COLO668 (cell line): Measurements from ENCODE around the gene ZNF408.
A peak's percentile ranks its signal among the peaks of the same experiment; 100 is the strongest.

Source experiments
- DNase-seq: peaks from one replicate; lab custom pipeline; 2025; ENCODE audit not compliant: unreplicated experiment; lab: John Stamatoyannopoulos, UW

The ZNF408 gene

DNA sequence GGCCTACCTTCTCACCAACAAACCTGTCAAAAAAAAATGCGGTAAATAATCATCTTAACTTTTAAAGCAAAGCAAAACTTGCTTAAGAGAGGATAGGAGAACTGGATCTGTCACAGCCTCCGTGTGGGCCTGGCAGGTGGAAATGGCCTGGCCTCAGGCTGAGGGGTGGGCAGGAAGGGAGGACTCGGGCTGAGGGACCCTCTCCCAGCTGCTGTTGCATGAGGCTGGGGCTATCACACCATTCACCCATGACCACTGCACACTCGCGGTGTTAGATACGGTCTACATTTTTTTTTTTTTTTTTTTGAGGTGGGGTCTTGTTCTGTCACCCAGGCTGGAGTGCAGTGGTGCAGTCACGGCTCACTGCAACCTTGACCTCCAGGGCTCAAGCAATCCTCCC, 24.9 kb upstream of the ZNF408 start:
- no peak for DNase-seq

DNA sequence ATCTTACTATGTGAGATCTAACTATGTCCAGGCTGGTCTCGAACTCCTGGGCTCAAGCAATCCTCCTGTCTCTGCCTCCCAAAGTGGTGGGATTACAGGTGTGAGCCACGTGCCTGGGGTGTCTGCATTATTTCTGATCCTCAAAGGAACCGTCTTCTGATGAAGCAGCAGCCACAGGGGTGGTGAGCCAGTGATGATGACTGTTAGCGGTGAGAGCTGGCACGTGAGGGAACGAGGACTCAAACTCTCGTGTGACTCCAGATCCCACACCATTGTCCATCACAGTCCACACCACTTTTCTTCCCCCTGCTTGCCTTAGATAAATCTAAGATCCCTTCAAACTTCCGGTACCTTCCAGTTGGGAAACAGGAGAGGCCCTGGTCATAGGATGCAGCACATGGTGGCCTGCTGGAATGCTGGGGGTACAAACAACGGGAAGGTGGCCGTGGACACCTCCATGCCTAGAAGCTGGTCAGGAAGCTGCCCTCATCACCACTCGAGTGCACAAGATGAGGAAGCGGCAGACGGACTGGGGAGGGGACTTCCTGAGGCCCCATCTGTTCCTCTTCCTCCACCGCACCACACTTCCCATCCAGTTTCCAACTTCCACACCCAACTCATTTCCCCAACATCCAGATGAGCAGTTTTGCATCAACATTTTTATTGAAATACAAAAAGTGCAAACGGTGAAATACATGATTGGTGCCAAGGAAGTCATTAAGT, 24.2 kb upstream of the ZNF408 start:
- DNase-seq: no peak

DNA sequence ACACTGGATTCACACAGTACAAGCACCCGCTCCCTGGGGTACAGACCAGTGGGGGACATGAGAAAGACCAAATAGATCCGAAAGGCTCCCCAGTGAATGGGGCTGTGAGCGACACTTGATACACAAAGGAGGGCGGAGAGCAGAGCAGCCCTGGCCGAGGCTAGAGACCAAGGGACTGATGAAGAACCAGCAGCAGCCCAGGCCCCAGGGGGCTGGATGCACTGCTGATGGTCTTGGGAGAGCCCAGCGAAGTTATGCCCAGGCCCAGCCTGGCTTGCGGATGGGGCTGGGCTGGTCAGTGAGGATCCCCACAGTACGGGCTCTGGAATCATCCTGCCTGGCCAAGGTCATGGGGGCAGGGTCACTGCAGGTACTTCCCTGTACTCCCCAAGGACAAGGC, 23.7 kb upstream of the ZNF408 start:
- DNase-seq: no peak

DNA sequence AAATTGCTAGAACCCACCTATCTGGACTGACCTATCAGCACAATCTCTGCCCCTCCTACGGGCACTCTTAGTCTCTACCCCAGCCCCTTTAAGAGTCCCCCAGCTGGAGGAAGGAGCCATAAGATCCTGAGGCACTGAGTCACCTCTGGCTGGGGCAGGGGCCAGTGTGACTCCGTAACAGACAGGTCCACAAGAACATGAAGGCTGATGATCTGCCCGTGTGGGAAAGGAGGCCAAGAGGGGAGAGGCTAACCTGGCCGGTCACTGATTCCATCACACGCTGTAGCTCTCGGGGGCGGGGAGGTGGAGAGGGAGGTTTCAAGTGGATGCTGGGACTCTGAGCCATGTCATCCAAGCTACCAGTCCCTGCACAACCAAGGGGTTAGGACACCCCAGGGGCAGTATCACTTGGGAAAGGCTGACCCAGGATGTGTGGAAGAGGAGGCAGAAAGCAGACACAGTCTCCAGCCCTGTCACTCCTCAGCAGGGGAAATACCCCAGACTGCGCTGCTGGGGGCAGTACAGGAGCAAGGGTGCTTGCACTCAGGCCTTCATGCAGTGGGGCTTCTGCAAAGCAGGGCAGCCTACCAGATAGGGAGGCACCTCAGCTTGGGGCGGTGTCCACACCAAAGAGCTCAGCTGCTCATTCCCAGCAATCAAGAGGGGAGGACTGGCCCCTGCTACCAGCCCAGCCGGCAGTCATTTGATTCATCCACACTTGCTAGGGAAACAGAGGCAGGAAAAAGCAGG, 22.7 kb upstream of the ZNF408 start:
- no peak for DNase-seq

DNA sequence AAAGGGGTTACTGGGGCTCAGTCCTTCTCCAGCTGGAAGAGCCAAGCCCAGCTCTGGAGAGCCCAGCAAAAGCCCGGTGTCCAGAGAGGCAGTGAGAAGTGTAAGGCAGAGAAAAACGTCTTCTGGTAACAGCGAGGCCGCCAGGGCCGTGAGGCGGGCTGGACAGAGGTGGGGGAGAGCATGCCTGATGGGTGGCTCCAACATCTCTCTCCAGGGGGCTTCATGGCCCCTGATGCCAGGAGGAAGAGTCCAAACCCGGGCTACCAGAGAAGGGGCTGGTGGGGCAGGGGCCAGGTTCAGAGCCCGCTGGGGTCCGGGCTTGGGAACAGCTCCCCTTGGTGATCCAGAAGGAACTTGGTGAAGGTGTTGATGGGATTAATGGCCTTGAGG, 22.1 kb upstream of the ZNF408 start:
- DNase-seq: no peak

DNA sequence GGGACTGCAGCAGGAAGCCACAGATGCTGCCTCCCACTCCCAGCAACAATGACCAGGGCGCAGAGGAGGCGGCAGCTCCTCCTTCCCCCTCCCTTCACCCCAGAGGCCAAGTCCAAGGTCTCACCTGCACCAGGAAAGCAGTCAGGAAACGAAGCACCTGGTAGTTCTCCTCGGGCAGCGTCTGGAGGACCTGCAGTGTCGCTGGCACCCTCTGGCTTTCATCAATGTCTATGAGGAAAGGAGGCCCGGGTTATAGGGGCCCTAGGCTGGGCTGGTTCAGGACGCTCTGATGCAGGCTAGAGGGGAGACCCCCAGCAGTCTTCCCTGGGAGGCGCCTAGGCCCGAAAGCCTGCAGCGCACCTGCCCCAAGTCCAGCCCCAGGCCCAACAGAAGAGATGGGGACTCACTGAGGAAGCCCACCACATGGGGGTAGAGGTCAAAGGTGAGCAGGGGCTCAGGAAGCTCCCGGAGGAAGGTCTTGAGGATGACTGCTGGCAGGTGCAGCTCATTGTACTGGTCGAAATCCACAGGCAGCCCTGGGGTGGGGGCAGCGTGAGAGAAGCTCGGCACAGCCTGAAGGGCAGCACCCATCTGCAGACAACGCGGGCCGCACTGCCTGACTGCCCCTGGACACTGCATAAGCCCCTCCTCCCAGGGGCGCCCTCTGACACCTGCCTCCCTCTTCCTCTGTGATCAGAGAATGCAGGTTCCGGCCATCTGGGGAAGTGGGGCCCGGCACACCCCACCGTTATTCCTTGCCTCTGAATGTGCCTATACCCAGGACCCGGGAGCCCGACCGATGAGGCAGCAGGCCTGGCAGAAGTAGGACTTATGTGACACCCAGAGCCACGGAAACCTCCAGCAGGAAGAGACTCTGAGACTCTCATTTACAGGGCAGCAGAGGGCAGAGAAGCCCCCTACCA, 21.3 kb upstream of the ZNF408 start:
- no peak for DNase-seq

DNA sequence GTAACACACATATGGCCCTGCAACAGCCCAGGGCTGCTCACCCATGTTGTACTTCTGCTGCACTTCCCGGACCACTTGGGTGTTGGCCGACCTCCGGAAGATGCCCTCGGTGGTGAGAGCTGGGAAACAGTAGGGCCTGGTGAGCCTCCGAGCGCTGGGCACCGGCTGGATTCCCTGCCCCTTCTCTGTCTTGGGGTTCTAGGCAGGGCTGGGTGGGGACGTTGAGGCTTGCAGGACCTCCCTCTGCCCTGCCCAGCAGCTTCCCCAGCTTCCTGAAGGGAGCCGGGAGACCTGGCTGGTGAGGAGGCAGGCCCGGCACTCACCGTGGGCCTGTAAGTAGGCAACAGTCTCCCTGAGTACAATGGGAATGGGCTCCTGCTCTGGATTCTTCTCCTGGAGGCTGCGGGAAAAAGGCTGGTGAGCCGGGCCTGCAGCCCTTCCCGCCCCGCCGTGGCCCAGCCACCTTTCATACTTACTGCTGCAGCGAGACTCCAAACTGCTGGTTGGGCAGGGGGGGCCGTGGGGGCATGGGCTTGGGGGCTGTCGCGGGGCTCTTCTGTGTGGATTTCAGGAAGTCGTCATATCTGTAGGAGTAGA, 20.6 kb upstream of the ZNF408 start:
- no peak for DNase-seq

DNA sequence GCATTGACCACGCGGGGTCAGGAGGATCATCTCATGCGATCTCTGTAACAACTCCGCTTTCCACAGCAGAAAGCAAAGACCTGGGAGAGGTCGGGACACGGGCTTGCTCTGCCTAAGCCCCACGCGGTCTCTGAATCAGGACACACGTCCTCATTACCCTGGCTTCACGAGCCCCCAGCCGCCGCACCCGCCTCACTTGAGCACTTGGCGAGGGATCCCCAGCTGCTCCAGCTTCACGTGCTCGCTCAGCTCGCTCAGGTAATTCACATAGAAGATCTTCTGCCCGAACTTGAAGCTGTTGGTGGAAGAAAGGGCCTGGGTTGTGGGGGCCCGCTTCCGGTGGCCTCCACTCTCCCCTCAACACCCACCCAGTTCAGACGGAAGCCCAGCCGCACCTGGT, 20.0 kb upstream of the ZNF408 start:
- no peak for DNase-seq

DNA sequence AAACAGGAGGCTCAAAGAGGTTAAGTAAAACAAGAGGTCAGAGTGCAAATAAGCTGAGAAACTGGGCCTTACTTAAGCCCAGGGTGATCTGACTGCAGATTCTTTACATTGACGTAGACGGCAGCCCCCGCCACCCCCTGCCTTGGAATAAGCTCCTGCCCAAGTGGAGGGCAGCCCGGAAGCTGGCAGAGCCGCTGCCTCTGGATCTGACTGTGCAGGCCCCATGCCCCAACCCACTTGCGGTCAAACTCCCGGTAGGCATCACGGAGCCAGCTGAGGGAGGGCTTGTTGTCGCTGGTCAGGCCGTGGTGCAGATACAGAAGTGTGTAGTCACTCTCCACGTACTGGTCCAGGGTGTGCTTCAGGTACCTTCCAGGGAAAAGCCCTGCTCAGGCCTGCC, 19.0 kb upstream of the ZNF408 start:
- DNase-seq: no peak

DNA sequence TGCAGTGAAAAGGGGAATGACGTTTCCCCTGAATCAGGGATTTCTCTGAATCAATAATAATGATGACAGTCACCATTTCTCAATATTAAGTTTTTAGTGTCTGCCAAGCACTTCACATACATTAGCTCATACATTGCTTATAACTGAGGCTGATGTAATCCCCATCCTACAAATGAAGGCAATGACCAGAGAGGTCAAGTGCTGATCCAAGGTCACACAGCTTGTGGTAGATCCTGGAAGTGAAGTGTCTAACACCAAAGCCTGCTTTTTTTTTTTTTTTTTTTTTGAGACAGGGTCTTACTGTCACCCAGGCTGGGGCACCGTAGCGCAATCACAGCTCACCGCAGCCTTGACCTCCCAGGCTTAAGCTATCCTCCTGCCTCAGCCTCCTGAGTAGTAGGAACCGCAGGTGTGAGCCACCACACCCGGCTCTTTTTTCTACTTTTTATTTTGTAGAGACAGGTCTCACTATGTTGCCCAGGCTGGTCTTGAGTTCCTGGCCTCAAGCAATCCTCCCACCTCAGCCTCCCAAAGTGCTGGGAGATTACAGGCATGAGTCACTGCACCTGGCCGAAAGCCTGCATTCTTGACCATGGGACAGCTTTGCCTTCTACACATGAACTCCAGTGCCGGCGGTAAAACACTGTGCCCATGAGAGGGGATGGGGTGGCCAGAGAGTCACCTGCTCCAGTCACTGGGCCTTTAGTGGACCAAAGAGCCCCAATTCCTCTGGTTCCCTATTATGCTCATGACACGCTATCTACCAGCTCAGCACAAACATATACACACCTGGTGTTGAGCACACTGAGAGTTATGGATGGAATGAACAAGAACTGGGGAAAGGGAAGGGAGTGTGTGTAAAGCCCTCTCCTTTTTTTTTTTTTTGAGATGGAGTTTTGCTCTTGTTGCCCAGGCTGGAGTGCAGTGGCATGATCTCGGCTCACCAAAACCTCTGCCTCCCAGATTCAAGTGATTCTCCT, 17.8 kb upstream of the ZNF408 start:
- no peak for DNase-seq

DNA sequence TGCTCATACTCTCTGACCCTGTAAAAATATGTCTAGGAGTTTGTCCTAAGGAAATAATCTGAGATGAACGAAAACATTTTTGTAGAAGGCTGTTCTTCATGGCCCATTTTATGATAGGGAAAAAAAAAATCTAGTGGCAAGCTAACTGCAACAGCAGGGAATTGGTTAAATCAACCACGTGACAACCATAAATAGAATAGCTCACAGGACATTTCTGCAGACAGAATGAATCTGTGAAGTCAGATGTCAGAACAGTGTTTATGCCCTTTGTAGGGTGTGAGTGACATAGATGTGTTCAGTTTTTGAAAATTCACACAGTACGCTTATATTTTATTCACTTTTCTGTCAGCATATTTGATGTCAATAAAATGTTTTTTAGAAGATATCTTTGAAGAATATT, 16.5 kb upstream of the ZNF408 start:
- no peak for DNase-seq

DNA sequence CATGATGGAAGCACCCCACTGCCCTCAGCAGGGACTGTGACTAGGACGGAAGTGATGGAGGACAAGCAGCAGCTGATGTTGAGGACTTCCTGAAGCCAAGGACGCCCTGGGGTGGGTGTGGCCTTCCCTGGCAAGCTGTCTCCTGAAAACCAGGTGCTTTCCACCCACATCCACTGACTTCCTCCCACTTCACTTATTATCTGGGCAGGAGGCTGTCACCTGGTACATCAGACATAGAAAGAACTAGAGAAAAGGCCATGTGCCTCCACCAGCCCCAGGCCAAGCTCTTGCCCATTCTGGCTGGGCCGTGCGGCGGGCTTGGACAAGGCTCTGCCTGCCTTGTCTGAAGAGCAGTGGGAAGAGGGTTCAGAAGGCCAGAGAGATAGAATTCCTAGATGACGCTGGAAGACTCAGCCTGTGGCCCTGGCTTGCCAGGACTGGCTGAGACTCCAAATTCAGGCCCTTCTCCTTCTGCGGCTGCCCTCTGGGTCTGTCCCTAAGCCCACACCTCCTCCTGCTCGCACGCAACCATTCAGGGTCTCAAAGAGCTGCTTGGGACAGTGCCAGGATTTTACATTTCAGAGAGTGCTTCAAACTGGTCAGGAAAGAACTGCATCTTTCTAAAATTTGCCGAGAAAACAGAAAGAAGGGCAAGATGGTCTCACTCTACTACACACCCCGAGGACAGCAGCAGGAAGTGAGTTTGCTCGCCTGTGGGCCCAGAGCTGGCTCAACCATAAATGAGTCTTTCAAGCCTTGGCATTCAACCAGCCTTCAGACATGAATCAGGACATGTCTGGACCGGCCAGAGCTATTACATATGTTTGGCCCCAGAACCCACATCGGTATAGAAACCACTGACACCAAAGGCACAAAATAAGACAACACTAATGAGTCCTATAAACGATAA, 13.7 kb upstream of the ZNF408 start:
- DNase-seq: peak; percentile 41

DNA sequence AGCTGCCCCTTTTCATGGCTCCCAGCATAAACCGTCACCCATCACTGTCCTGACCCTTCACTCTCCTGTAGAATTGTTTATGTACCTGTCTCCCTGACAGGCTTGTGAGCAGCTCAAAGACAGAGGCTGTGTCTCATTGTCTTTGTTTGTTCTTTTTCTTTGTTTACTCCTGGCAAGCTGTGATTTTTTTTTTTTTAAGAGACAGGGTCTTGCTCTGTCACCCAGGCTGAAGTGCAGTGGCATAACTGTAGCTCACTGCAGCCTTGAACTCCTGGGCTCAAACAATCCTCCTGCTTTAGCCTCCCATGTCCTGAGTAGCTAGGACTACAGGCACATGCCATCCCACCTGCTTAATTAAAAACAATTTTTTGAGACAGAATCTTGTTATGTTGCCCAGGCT, 10.1 kb upstream of the ZNF408 start:
- DNase-seq: no peak

DNA sequence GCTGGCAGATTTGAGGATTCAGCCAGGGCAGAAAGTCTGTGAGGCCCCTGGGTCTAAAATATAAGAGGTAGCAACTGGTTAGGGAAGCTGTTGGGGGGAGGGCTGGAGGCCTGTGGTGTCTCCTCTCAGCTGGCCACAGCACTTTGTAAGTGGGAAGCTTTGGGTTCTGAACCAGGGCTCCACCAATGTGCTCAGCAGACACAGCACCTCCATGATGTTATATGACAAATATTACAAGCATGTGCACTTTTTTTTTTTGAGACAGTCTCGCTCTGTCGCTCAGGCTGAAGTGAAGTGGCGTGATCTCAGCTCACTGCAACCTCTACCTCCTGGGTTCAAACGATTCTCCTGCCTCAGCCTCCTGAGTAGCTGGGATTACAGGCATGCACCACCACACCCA, 8.4 kb upstream of the ZNF408 start:
- no peak for DNase-seq

DNA sequence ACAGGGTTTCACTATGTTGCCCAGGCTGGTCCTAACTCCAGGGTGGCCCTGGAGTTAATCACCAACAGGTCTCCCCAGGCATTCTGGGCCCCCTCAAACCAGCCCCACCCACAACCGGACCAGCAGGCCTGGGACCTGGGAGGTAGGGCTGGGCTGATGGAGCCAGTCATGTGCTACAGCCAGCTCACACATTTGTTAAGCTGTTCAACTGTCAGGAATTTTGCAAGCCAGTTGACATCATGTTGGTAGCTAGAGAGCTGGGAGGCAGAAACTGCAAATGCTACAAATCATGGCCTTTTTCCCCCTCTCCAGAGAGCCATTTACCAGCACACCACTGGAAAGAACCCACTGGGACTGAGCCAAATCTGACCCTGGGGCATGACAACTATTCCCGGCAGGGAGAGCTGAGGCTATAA, 7.2 kb upstream of the ZNF408 start:
- no peak for DNase-seq

DNA sequence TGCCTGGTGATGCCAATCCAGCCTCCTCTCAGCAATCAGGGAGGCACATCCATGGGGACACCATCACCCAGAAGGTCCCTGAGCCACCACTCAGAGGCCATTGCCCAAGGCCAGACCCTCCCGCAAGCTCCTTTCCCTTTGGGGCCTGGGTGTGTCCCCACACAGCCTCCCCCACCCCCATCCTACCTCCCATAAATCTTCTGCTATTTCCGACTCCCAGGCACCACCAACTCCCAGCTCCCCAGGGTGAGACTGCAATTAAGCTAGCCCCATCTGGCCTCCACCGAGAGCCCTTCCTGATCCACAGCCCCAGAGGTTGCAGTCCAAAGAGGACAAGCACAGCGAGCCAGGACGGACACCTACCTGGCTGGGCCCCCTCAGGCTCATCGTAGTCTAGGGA, 6.8 kb upstream of the ZNF408 start:
- DNase-seq: no peak

DNA sequence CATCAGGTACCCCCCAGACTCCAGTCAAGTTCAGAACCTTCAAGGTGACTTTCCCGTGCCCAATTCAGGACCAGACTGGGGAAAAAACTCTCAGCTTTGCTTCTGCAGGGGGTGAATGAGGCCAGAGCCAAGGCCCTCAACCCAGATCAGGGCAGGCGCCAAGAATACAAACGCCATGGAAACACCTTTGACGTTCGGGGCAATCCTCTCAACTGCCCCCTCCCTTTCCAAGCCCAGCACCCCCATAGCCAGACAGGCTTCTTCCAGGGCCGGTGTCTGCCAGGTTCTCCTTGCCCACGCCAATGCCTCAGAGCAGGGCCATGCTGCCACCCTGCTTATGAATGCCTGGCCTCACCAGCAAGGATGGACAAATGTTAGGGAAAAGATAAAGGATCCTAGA, 6.2 kb upstream of the ZNF408 start:
- DNase-seq: no peak

DNA sequence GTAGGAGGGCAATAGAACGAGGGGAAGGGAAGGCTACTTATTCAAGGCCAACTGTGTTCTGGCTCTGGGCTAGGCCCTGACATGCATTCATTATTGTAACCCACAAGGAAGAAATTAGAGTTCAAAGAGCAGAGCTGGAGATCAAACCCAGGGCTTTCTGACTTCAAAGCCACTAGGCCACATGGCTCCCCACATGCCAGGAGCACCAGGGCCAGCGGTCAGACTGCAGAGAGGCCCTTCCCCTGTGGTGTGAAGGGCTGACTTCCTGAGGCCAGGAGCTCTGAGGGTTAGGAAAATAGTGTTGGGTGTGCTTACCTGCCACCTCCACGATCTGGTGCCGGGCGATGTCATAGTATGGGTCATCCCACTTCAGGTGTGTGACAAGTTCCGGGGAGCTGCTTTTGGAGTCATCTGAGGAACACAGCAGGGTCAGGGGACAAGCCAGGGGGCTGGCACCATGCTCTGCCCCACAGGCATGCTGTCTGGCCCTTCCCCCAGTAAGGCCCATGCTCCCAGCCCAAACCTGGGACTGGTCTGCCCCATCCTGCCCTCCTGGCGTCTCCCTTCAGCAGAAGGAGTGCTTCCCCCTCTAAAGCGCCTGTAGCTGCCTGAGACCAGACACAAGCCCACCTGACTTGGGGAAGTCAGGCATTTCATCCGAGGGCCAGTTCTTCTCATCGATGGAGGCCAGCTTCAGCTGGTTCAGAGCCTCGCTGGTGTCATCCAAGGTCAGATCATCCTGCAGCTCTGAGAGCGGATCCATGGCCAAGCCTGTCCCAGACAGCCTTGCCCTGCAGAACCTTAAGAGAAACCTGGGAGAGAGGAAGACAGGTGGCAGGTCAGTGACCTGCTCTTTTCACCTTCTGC, 5.3 kb upstream of the ZNF408 start:
- no peak for DNase-seq
